ENCODE data around the gene SELENOI. TPM values are rescaled to one million over a fixed set of nuclear protein-coding genes. Genes with fewer than 3 reads are reported as not detected.
A peak's percentile ranks its signal among the peaks of the same experiment; 100 is the strongest.

SELENOI gene
- total RNA-seq, 2 experiments from 2014 or later: 20.0 to 22.9 TPM

DNA sequence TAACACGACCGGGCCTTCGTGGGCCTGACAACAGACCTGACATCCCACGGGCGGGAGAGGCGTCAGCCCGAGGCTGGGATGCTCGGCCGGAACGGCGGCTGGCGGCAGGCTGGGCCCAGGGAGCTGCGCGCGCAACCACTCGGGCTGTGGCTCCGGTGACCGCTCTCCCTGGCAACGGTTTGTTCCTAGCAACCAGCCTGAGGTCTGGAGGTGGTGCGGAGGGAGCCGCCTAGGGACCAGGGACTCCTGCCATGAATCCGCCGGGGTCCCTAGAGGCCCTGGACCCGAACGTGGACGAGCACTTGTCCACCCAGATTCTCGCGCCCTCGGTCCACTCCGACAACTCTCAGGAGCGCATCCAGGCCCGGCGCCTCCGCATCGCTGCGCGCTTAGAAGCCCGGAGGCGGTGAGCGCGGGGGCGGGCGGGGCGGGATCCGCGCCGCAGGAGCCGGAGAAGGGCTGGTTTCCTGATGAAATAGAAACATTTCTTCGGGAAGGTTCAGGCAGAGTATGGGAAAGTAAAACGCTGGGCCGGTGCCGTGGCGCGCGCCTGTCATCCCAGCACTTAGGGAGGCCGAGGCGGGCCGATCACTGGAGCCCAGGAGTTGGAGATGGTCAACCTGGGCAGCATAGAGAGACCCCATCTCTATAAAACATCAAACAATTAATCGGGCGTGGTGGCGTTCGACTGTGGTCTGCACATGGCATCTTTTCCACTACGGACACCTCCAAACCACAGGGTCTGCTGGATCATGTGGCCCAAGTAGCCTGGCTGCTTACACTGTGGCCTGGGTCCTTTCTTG lies 56.0 kb downstream of the SELENOI start, which contains the start of gene DRC1:
DRC1 (plus strand) TSS at position 182 of the 803 bp plus-strand sequence; CDS start at position 252, 70 bp downstream.
- Mint-ChIP-seq H3K36me3 (ENCODE audit: low read depth) (peaks cover under 1% of the 10 kb centered on the region), H3K27ac (no peak within 1 kb of the TSS), H3K4me1 (ENCODE audit: low read depth) (peaks cover 4% of the 10 kb centered on the region), H3K9me3 (no peaks in the 10 kb centered on the region), H3K27me3 (ENCODE audit: low read depth) (peaks cover 5% of the 10 kb centered on the region), H3K4me3 (no peak within 1 kb of the TSS)
- intact Hi-C loops (cut with micrococcal nuclease): no loop called here
- peak; percentile 15 for DNase-seq
- CTCF ChIA-PET: interaction anchor here (0.7 kb wide), 1 partner anchor 343 kb away, joined by 3 read pairs; no protein-coding TSS in a partner anchor

GRCh38 chr2:26407526-26407925 lies 61.6 kb downstream of the SELENOI start:
- H3K9me3 Mint-ChIP-seq: no peaks in the 10 kb centered on the region

GRCh38 chr2:26409785-26410184 lies 63.8 kb downstream of the SELENOI start:
- H3K27ac Mint-ChIP-seq: no peak overlapping the region
- CTCF ChIA-PET: no interaction called here
- intact Hi-C loops (cut with micrococcal nuclease): no loop called here

More at GRCh38 chr2:26407526-26407925, 61.6 kb downstream of the SELENOI start:
- CTCF ChIA-PET: no interaction called here
- no peak overlapping the region for H3K27ac Mint-ChIP-seq
- H3K4me1 Mint-ChIP-seq (ENCODE audit: low read depth): peaks cover 9% of the 10 kb centered on the region
- no peak for DNase-seq
- no peaks in the 10 kb centered on the region for H3K36me3 Mint-ChIP-seq (ENCODE audit: low read depth)
- peaks cover 10% of the 10 kb centered on the region for H3K27me3 Mint-ChIP-seq (ENCODE audit: low read depth)
- H3K4me3 Mint-ChIP-seq: no peak overlapping the region
- intact Hi-C loops (cut with micrococcal nuclease): no loop called here

DNA sequence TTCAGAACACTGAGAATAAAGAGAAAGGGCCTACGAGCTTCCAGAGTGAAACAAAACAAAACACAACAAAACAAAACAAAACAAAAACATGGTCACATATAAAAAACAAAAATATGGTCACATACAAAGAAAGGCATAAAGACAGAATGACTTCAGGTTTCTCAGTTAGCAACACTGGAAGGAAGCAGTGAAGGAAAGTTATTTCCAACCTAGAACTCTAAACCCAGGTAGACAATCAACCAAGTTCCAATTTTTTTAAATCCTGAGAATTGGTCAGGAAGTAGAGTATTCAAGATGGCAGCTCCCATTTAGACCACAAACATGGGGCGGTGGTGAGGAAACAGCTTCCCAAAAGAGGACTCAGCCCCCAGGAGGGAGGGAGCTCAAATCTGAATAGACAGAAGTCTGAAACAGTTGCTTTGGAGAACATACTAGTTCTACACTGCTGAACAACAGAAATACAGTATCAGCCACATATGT lies 64.9 kb downstream of the SELENOI start:
- DNase-seq: no peak
- intact Hi-C loops (cut with micrococcal nuclease): no loop called here
- no peak overlapping the region for H3K27ac Mint-ChIP-seq
- no peaks in the 10 kb centered on the region for H3K36me3 Mint-ChIP-seq (ENCODE audit: low read depth)
- H3K9me3 Mint-ChIP-seq: no peaks in the 10 kb centered on the region
- peaks cover 9% of the 10 kb centered on the region for H3K4me1 Mint-ChIP-seq (ENCODE audit: low read depth)
- no peak overlapping the region for H3K4me3 Mint-ChIP-seq
- CTCF ChIA-PET: no interaction called here
- H3K27me3 Mint-ChIP-seq (ENCODE audit: low read depth): peaks cover 8% of the 10 kb centered on the region

More at GRCh38 chr2:26409785-26410184, 63.8 kb downstream of the SELENOI start:
- peaks cover 8% of the 10 kb centered on the region for H3K27me3 Mint-ChIP-seq (ENCODE audit: low read depth)
- no peak for DNase-seq
- no peaks in the 10 kb centered on the region for H3K9me3 Mint-ChIP-seq
- H3K36me3 Mint-ChIP-seq (ENCODE audit: low read depth): no peaks in the 10 kb centered on the region
- H3K4me3 Mint-ChIP-seq: no peak overlapping the region
- peaks cover 9% of the 10 kb centered on the region for H3K4me1 Mint-ChIP-seq (ENCODE audit: low read depth)

DNA sequence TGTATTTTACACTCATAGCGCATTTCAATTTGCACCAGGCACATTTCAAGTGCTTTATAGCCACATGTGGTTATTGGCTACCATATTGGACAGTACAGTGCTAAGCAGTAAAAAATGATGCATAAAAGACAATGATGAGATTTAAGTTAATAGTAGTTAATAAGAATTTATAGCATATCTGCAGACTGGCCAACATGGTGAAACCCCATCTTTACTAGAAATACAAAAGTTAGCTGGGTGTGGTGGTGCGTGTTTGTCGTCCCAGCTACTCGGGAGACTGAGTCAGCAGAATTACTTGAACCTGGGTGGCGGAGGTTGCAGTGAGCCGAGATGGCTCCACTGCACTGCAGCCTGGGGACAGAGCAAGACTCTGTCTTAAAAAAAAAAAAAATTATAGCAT lies 65.5 kb downstream of the SELENOI start:
- H3K36me3 Mint-ChIP-seq (ENCODE audit: low read depth): no peaks in the 10 kb centered on the region
- no peaks in the 10 kb centered on the region for H3K9me3 Mint-ChIP-seq
- DNase-seq: no peak
- H3K4me3 Mint-ChIP-seq: no peak overlapping the region
- intact Hi-C loops (cut with micrococcal nuclease): no loop called here
- peaks cover 8% of the 10 kb centered on the region for H3K27me3 Mint-ChIP-seq (ENCODE audit: low read depth)
- H3K4me1 Mint-ChIP-seq (ENCODE audit: low read depth): peaks cover 9% of the 10 kb centered on the region
- H3K27ac Mint-ChIP-seq: no peak overlapping the region
- CTCF ChIA-PET: interaction anchor here (0.6 kb wide), 1 partner anchor 91 kb away, joined by 4 read pairs; no protein-coding TSS in a partner anchor

GRCh38 chr2:26412091-26412673 lies 66.2 kb downstream of the SELENOI start:
- DNase-seq: peak; percentile 10
- Mint-ChIP-seq H3K9me3 (no peaks in the 10 kb centered on the region), H3K36me3 (ENCODE audit: low read depth) (no peaks in the 10 kb centered on the region), H3K27me3 (ENCODE audit: low read depth) (peaks cover 8% of the 10 kb centered on the region), H3K4me3 (peak overlapping the region; percentile 28), H3K4me1 (ENCODE audit: low read depth) (peaks cover 9% of the 10 kb centered on the region), H3K27ac (no peak overlapping the region)
- intact Hi-C loops (cut with micrococcal nuclease): no loop called here
- CTCF ChIA-PET: interaction anchor here (0.6 kb wide), 1 partner anchor 91 kb away, joined by 4 read pairs; no protein-coding TSS in a partner anchor

DNA sequence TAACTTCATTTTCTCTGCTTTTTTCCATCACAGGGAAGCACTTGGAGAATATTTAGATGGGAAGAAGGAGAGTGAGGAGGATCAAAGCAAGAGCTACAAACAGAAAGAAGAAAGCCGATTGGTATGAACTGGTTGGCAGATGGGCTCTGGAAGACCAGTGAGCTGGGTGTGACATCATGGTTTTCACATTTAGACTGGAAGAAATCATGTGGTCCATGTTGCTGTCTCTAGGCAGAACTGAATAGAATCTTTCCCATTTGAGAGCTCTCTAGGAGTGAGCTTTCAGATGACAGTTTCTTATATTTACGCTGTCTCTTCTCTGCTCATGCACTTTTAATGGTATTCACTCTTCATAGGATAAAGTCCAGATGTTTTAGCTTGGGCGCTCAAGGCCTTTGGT lies 68.4 kb downstream of the SELENOI start:
- no peak for DNase-seq
- no peaks in the 10 kb centered on the region for H3K27me3 Mint-ChIP-seq (ENCODE audit: low read depth)
- H3K36me3 Mint-ChIP-seq (ENCODE audit: low read depth): no peaks in the 10 kb centered on the region
- intact Hi-C loops (cut with micrococcal nuclease): no loop called here
- CTCF ChIA-PET: no interaction called here
- no peaks in the 10 kb centered on the region for H3K9me3 Mint-ChIP-seq
- H3K27ac Mint-ChIP-seq: no peak overlapping the region
- no peak overlapping the region for H3K4me3 Mint-ChIP-seq
- H3K4me1 Mint-ChIP-seq (ENCODE audit: low read depth): peaks cover 9% of the 10 kb centered on the region

DNA sequence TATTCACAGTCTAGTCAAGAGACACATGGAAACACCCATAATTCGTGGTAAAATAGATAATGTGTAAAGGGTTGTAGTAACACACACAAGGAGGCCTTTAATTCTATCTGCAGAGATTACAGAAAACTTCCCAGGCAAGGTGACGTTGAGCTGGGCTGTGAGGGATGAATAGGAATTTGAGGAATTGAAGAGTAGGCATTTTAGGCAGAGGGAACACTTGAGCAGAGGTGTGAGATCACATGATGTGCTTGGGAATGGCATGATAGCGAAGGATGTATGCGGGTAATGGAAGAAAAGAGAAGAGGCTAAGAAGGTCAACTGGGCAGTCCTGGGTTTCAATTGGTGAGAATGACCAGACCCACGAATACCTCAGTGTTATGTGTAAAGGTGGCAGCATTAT lies 76.0 kb downstream of the SELENOI start:
- no peaks in the 10 kb centered on the region for H3K9me3 Mint-ChIP-seq
- no peak overlapping the region for H3K27ac Mint-ChIP-seq
- H3K4me1 Mint-ChIP-seq (ENCODE audit: low read depth): no peaks in the 10 kb centered on the region
- H3K36me3 Mint-ChIP-seq (ENCODE audit: low read depth): no peaks in the 10 kb centered on the region
- no peak overlapping the region for H3K4me3 Mint-ChIP-seq
- no peak for DNase-seq
- intact Hi-C loops (cut with micrococcal nuclease): no loop called here
- CTCF ChIA-PET: interaction anchor here (0.7 kb wide), 1 partner anchor 27 kb away, joined by 3 read pairs; no protein-coding TSS in a partner anchor
- no peaks in the 10 kb centered on the region for H3K27me3 Mint-ChIP-seq (ENCODE audit: low read depth)

GRCh38 chr2:26422947-26423629 lies 77.1 kb downstream of the SELENOI start:
- DNase-seq: no peak
- no peaks in the 10 kb centered on the region for H3K36me3 Mint-ChIP-seq (ENCODE audit: low read depth)
- intact Hi-C loops (cut with micrococcal nuclease): no loop called here
- H3K9me3 Mint-ChIP-seq: no peaks in the 10 kb centered on the region
- H3K27me3 Mint-ChIP-seq (ENCODE audit: low read depth): peaks cover 3% of the 10 kb centered on the region
- CTCF ChIA-PET: no interaction called here
- H3K27ac Mint-ChIP-seq: no peak overlapping the region
- no peak overlapping the region for H3K4me3 Mint-ChIP-seq
- no peaks in the 10 kb centered on the region for H3K4me1 Mint-ChIP-seq (ENCODE audit: low read depth)

GRCh38 chr2:26423750-26424149 lies 77.8 kb downstream of the SELENOI start:
- intact Hi-C loops (cut with micrococcal nuclease): no loop called here
- Mint-ChIP-seq H3K4me3 (no peak overlapping the region), H3K9me3 (no peaks in the 10 kb centered on the region), H3K27ac (no peak overlapping the region), H3K4me1 (ENCODE audit: low read depth) (no peaks in the 10 kb centered on the region), H3K36me3 (ENCODE audit: low read depth) (no peaks in the 10 kb centered on the region), H3K27me3 (ENCODE audit: low read depth) (peaks cover 3% of the 10 kb centered on the region)
- CTCF ChIA-PET: no interaction called here
- DNase-seq: no peak

DNA sequence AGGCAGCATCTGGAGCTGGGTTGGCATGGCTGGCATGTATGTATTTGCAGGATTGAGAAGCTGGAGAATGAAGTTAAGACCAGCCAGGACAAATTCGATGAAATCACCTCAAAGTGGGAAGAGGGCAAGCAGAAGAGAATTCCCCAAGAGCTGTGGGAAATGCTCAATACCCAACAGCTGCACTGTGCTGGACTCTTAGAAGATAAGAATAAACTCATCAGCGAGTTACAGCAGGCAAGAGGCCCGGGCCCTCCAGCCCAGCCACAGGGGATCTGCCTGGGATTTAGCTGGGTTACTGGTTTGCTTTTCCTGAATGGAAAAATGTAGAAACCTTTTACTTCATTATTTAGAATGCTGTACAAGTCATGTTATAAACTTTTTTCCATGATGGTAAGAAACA lies 78.3 kb downstream of the SELENOI start:
- H3K27me3 Mint-ChIP-seq (ENCODE audit: low read depth): peaks cover 3% of the 10 kb centered on the region
- CTCF ChIA-PET: no interaction called here

GRCh38 chr2:26428846-26429245 lies 82.9 kb downstream of the SELENOI start:
- H3K4me3 Mint-ChIP-seq: no peak overlapping the region
- H3K4me1 Mint-ChIP-seq (ENCODE audit: low read depth): no peaks in the 10 kb centered on the region
- intact Hi-C loops (cut with micrococcal nuclease): no loop called here
- DNase-seq: no peak
- H3K36me3 Mint-ChIP-seq (ENCODE audit: low read depth): no peaks in the 10 kb centered on the region
- no peaks in the 10 kb centered on the region for H3K9me3 Mint-ChIP-seq
- CTCF ChIA-PET: no interaction called here
- H3K27ac Mint-ChIP-seq: no peak overlapping the region
- H3K27me3 Mint-ChIP-seq (ENCODE audit: low read depth): peaks cover 3% of the 10 kb centered on the region

More for the DNA sequence above, 78.3 kb downstream of the SELENOI start:
- DNase-seq: no peak
- H3K27ac Mint-ChIP-seq: no peak overlapping the region
- H3K9me3 Mint-ChIP-seq: no peaks in the 10 kb centered on the region
- no peaks in the 10 kb centered on the region for H3K36me3 Mint-ChIP-seq (ENCODE audit: low read depth)
- H3K4me3 Mint-ChIP-seq: no peak overlapping the region
- H3K4me1 Mint-ChIP-seq (ENCODE audit: low read depth): no peaks in the 10 kb centered on the region
- intact Hi-C loops (cut with micrococcal nuclease): no loop called here
